GM12878 (cell line): ENCODE measurements around the gene RBM44. TPM values are rescaled to one million over a fixed set of nuclear protein-coding genes. Genes with fewer than 3 reads are reported as not detected.

ENCODE experiments used
- ATAC-seq: fragments of 200-7000 bp; cut with Tn5 transposase; 3 replicates; pipeline ENCODE4 v1.9.1; 2020; ENCODE audit warnings: mild to moderate bottlenecking, moderate library complexity
- BruUV-seq: library from RNA; stranded (reverse); fragments of 400-500 nt; replicated peaks from 2 replicates; lab custom pipeline; 2021; lab: Mats Ljungman, UMichigan
- CTCF ChIA-PET: fragments of 300-600 bp; sonication (Branson Sonifier 250); formaldehyde crosslinking; extraction: SDS; loops from one replicate; lab custom pipeline; 2021; ENCODE audit warnings: inconsistent platforms; lab: Yijun Ruan, JAX
- POLR2A ChIA-PET: fragments of 350-600 bp; formaldehyde crosslinking; extraction: SDS; loops from one replicate; lab custom pipeline; 2021; ENCODE audit warnings: inconsistent platforms; lab: Charles Lee
- RAD21 ChIA-PET: fragments of 300-600 bp; sonication (Branson Sonifier 250); formaldehyde crosslinking; loops from one replicate; lab custom pipeline; 2023; ENCODE audit warnings: antibody characterized with exemption; ENCODE audit not compliant: unreplicated experiment; lab: Charles Lee
- SMC1A ChIA-PET: fragments of 300-600 bp; sonication (Branson Sonifier 250); formaldehyde crosslinking; loops from one replicate; lab custom pipeline; 2023; ENCODE audit not compliant: unreplicated experiment, uncharacterized antibody; lab: Charles Lee
- DNase-seq: peaks from one replicate; pipeline ENCODE4 v3.0.0-alpha.2; 2011; ENCODE audit warnings: low read depth, low spot score
- FAIRE-seq: peaks from 3 replicates; lab custom pipeline; 2011; peaks lifted over from hg19 to GRCh38; lab: Jason Lieb, UNC
- H2AFZ ChIP-seq: 2 replicates; pipeline ENCODE4 v1.6.0; 2011; ENCODE audit warnings: low read depth, low read length, control low read depth; ENCODE audit not compliant: control insufficient read depth
- H3K27ac ChIP-seq: 2 replicates; pipeline ENCODE4 v1.5.1; 2011; ENCODE audit warnings: control low read depth; ENCODE audit not compliant: control insufficient read depth, insufficient read depth
- H3K27me3 ChIP-seq, 2 experiments: replicated peaks in 1 of 2; 2 replicates each; pipeline versions ENCODE4 v1.6.0 to v1.6.1; 2011; ENCODE audit warnings: low read length in 1 of 2; ENCODE audit not compliant: control insufficient read depth in 2 of 2, insufficient read depth in 2 of 2
- H3K36me3 ChIP-seq, 2 experiments: 2 replicates each; pipeline ENCODE4 v1.5.1; 2011; ENCODE audit warnings: low read length in 1 of 2; ENCODE audit not compliant: control insufficient read depth in 2 of 2, insufficient read depth in 2 of 2
- H3K4me1 ChIP-seq: 2 replicates; pipeline ENCODE4 v1.6.1; 2011; ENCODE audit warnings: mild to moderate bottlenecking, low read length, moderate library complexity, mixed read lengths; ENCODE audit not compliant: control insufficient read depth, insufficient read depth
- H3K4me2 ChIP-seq: 2 replicates; pipeline ENCODE4 v1.6.0; 2011; ENCODE audit warnings: control low read depth; ENCODE audit not compliant: control insufficient read depth, insufficient read depth
- H3K4me3 ChIP-seq: fragments of 200-600 bp; sonication (generic); 2 replicates; pipeline ENCODE4 v1.5.1; 2016
- H3K79me2 ChIP-seq: 2 replicates; pipeline ENCODE4 v1.6.0; 2011; ENCODE audit warnings: low read length; ENCODE audit not compliant: control insufficient read depth, insufficient read depth
- H3K9ac ChIP-seq: 2 replicates; pipeline ENCODE4 v1.8.0; 2011; ENCODE audit warnings: low read length, control low read depth, mixed read lengths; ENCODE audit not compliant: control insufficient read depth, insufficient read depth
- H3K9me3 ChIP-seq: replicated peaks from 3 replicates; pipeline ENCODE4 v1.5.1; 2011; ENCODE audit warnings: mild to moderate bottlenecking, low read length; ENCODE audit not compliant: control insufficient read depth, insufficient read depth
- H4K20me1 ChIP-seq: 2 replicates; pipeline ENCODE4 v1.6.0; 2011; ENCODE audit not compliant: control insufficient read depth, insufficient read depth
- BHLHE40 ChIP-seq, 2 experiments: fragments of 450-650 bp in 1 of 2; IDR thresholded peaks; 2 replicates each; pipeline ENCODE4 v1.6.1; 2011 to 2017; ENCODE audit warnings: low read depth in 2 of 2, borderline replicate concordance in 1 of 2, improper control_type of control experiment in 1 of 2, low read length in 1 of 2, mild to moderate bottlenecking in 1 of 2
- CBFB ChIP-seq: IDR thresholded peaks from 2 replicates; pipeline ENCODE4 v1.6.1; 2016; ENCODE audit warnings: antibody characterized with exemption, low read depth
- CBX5 ChIP-seq: sonication (generic); IDR thresholded peaks from 2 replicates; pipeline ENCODE4 v1.6.1; 2016; ENCODE audit warnings: low read depth, moderate library complexity, mild to moderate bottlenecking, inconsistent platforms
- MYB ChIP-seq: fragments of 150-350 bp; IDR thresholded peaks from 2 replicates; pipeline ENCODE4 v1.6.1; 2014; ENCODE audit warnings: mild to moderate bottlenecking, low read depth, low read length, borderline replicate concordance
- NR2F1 ChIP-seq: fragments of 450-650 bp; conservative IDR thresholded peaks from 2 replicates; pipeline ENCODE4 v1.6.1; 2017; ENCODE audit warnings: mild to moderate bottlenecking
- POU2F2 ChIP-seq: IDR thresholded peaks from 3 replicates; pipeline ENCODE4 v1.6.1; 2011; ENCODE audit warnings: low read depth, mild to moderate bottlenecking, low read length, borderline replicate concordance
- RELA ChIP-seq: fragments of 450-650 bp; IDR thresholded peaks from 2 replicates; pipeline ENCODE4 v1.8.0; 2014; ENCODE audit warnings: borderline replicate concordance; ENCODE audit not compliant: partially characterized antibody
- SMARCA5 ChIP-seq: fragments of 450-650 bp; IDR thresholded peaks from 2 replicates; pipeline ENCODE4 v1.6.1; 2017; ENCODE audit warnings: mild to moderate bottlenecking
- TCF7 ChIP-seq: IDR thresholded peaks from 2 replicates; pipeline ENCODE4 v1.6.1; 2014; ENCODE audit warnings: antibody characterized with exemption, borderline replicate concordance
- USF2 ChIP-seq: IDR thresholded peaks from 2 replicates; pipeline ENCODE4 v1.6.1; 2011; ENCODE audit warnings: low read depth, low read length, improper control_type of control experiment, borderline replicate concordance
- ZNF217 ChIP-seq: fragments of 450-650 bp; IDR thresholded peaks from 2 replicates; pipeline ENCODE4 v1.6.1; 2017; ENCODE audit warnings: antibody characterized with exemption, mild to moderate bottlenecking
- WGBS: methylation state at CpG from one replicate; pipeline ENCODE4 v1.1.6; 2016; ENCODE audit warnings: low lambda C conversion rate; ENCODE audit not compliant: insufficient replicate concordance, insufficient coverage; ENCODE audit errors: missing lambda C conversion rate; 5-methylcytosine and 5-hydroxymethylcytosine counted together
- in situ Hi-C: fragments of 300-500 bp; cut with MboI; formaldehyde crosslinking; loops from 9 replicates; pipeline ENCODE4 v1.14.3; 2018; ENCODE audit warnings: mixed read lengths
- intact Hi-C: fragments of 100-400 bp; cut with micrococcal nuclease; formaldehyde crosslinking; loops from one replicate; pipeline ENCODE4 v1.14.2; 2022; ENCODE audit not compliant: unreplicated experiment
- polyA plus RNA-seq, 11 experiments: library from polyadenylated mRNA; depleted of rRNA in 4 of 11; unstranded in 6 of 11; stranded (reverse) in 5 of 11; fragments of >200 nt; fragmentation: Nextera tagmentation in 4 of 11; fragmentation: Illumina TruSeq in 1 of 11; extraction: Ambion mirVana in 4 of 11; extraction: Trizol in 1 of 11; gene quantifications; 1 replicate in 1 of 11; 2 replicates in 10 of 11; pipeline versions ENCODE4 v1.2.1 to v1.2.3, GENCODE V29; 2011 to 2016; ENCODE audit warnings: inconsistent platforms in 2 of 11, missing spikeins in 2 of 11, low read depth in 1 of 11
- total RNA-seq, 4 experiments: library from RNA; depleted of rRNA in 3 of 4; stranded (reverse); fragments of >200 nt in 3 of 4; fragmentation: Illumina TruSeq in 1 of 4; extraction: Trizol in 1 of 4; gene quantifications; 2 replicates each; pipeline versions ENCODE4 v1.2.1 to v1.2.3, GENCODE V29; 2013 to 2021

RBM44 gene
- total and polyA plus RNA-seq, 10 of the 15 experiments (the other 5 are each of a cell fraction or from before 2014, with no cell fraction given) = 0.14 to 1.4 (median 0.62) TPM; not detected in 1

- 40% methylated on average over 23 of the region's 23 CpGs for WGBS
- DNase-seq = no peak
- Histone ChIP-seq H2AFZ (no peak overlapping the region), H3K9ac (no peak overlapping the region), H3K27me3 (no peaks in the 10 kb centered on the region; a peak in 1 of 4 replicates), H4K20me1 (no peaks in the 10 kb centered on the region), H3K9me3 (no peaks in the 10 kb centered on the region), H3K4me2 (no peak overlapping the region), H3K79me2 (no peaks in the 10 kb centered on the region), H3K27ac (no peak overlapping the region), H3K4me1 (peaks cover 5% of the 10 kb centered on the region), H3K36me3 (no peaks in the 10 kb centered on the region), H3K4me3 (no peak overlapping the region)
- in situ Hi-C loops = no loop called here
- POLR2A ChIA-PET = no interaction called here
- SMC1A ChIA-PET = no interaction called here
- ATAC-seq = no peak
- intact Hi-C loops = no loop called here
- CTCF ChIA-PET = no interaction called here
- no peak for FAIRE-seq
- RAD21 ChIA-PET = no interaction called here
- no peak for TF ChIP-seq CBX5
- BruUV-seq = no TSS peak
These were observed 72.4 kb downstream of the RBM44 start for GRCh38 chr2:237870754-237871651.

GRCh38 chr2:237872178-237872887, 73.8 kb downstream of the RBM44 start:
- SMC1A ChIA-PET = no interaction called here
- 58% methylated on average over 19 of the region's 19 CpGs for WGBS
- POLR2A ChIA-PET = no interaction called here
- Histone ChIP-seq H4K20me1 (no peaks in the 10 kb centered on the region), H3K4me2 (no peak overlapping the region), H3K27me3 (no peaks in the 10 kb centered on the region; a peak in 1 of 4 replicates), H3K9ac (no peak overlapping the region), H3K4me1 (peaks cover 5% of the 10 kb centered on the region), H3K4me3 (no peak overlapping the region), H2AFZ (no peak overlapping the region), H3K9me3 (no peaks in the 10 kb centered on the region), H3K79me2 (no peaks in the 10 kb centered on the region), H3K36me3 (no peaks in the 10 kb centered on the region), H3K27ac (no peak overlapping the region)
- CTCF ChIA-PET = no interaction called here
- intact Hi-C loops = no loop called here
- DNase-seq (no peak), ATAC-seq (no peak), FAIRE-seq (no peak)
- RAD21 ChIA-PET = interaction anchor here (1.3 kb wide), 1 partner anchor 21 kb away, joined by 3 read pairs; no protein-coding TSS in a partner anchor
- BruUV-seq = no TSS peak
- in situ Hi-C loops = no loop called here
- TF ChIP-seq RELA (no peak), NR2F1 (no peak), ZNF217 (no peak), BHLHE40 (IDR thresholded peaks at IDR 0.05; ENCODE audit: borderline replicate concordance in 1 of 2, low read depth in 2 of 2, low read length in 1 of 2) (no peak), USF2 (no peak), CBFB (no peak), SMARCA5 (no peak), MYB (no peak), TCF7 (no peak), POU2F2 (no peak)
